HG02973 (cell line): ENCODE data around the gene ABCA1.
"Not testable (repeated sequence)": the region's sequence is repeated elsewhere in the genome, so short reads cannot be mapped to it uniquely, and the experiment has no call there.

Source experiments
- ATAC-seq: cut with Tn5 transposase; IDR thresholded peaks from one replicate; pipeline ENCODE4 v1.9.1; 2021; ENCODE audit warnings: moderate library complexity; ENCODE audit not compliant: unreplicated experiment

Gene ABCA1

GRCh38 chr9:104951487-104951886 lies 23.5 kb upstream of the ABCA1 start:
- ATAC-seq = no peak

GRCh38 chr9:104950838-104951237 lies 22.9 kb upstream of the ABCA1 start:
- ATAC-seq = no peak

- ATAC-seq = no peak
These were observed 20.3 kb upstream of the ABCA1 start for GRCh38 chr9:104948277-104948676.

- ATAC-seq = no peak
These were observed 16.9 kb upstream of the ABCA1 start for GRCh38 chr9:104944871-104945270.

GRCh38 chr9:104944356-104944755 lies 16.4 kb upstream of the ABCA1 start:
- ATAC-seq = no peak

- no peak for ATAC-seq
These were observed 13.6 kb upstream of the ABCA1 start for GRCh38 chr9:104941597-104941996.

GRCh38 chr9:104936291-104936690 lies 8.3 kb upstream of the ABCA1 start:
- ATAC-seq = no peak

GRCh38 chr9:104935501-104935810 lies 7.5 kb upstream of the ABCA1 start:
- not testable (repeated sequence) for ATAC-seq

GRCh38 chr9:104934691-104935500 lies 6.9 kb upstream of the ABCA1 start:
- no peak for ATAC-seq

GRCh38 chr9:104933091-104933490 lies 5.1 kb upstream of the ABCA1 start:
- not testable (repeated sequence) for ATAC-seq

- ATAC-seq = no peak
These were observed 3.3 kb upstream of the ABCA1 start for GRCh38 chr9:104931256-104931655.

- no peak for ATAC-seq
These were observed 591 bp downstream of the ABCA1 start for GRCh38 chr9:104927216-104927911.

GRCh38 chr9:104923740-104924139 lies 4.2 kb downstream of the ABCA1 start:
- no peak for ATAC-seq

- no peak for ATAC-seq
These were observed 4.7 kb downstream of the ABCA1 start for GRCh38 chr9:104923289-104923688.

GRCh38 chr9:104922748-104923147 lies 5.2 kb downstream of the ABCA1 start:
- not testable (repeated sequence) for ATAC-seq

- ATAC-seq = peak; percentile 65
These were observed 6.8 kb downstream of the ABCA1 start for GRCh38 chr9:104921067-104921741.

GRCh38 chr9:104915753-104916152 lies 12.2 kb downstream of the ABCA1 start:
- ATAC-seq = no peak

GRCh38 chr9:104915049-104915448 lies 12.9 kb downstream of the ABCA1 start:
- no peak for ATAC-seq

- ATAC-seq = no peak
These were observed 13.5 kb downstream of the ABCA1 start for GRCh38 chr9:104914466-104914865.

GRCh38 chr9:104912606-104913005 lies 15.3 kb downstream of the ABCA1 start:
- ATAC-seq = no peak

GRCh38 chr9:104911032-104911607 lies 16.8 kb downstream of the ABCA1 start:
- no peak for ATAC-seq
